Prostate gland (tissue), 2 donors: ENCODE measurements around the gene LIMK1.

Experiments
- POLR2A ChIP-seq: fragments of 450-650 bp; IDR thresholded peaks from one replicate; pipeline ENCODE4 v1.6.1; 2016; ENCODE audit warnings: antibody characterized with exemption, mild to moderate bottlenecking
- TF ChIP-seq, protein P1 (sequence below), 4 experiments: fragments of 200-600 bp in 2 of 4; fragments of 450-650 bp in 2 of 4; sonication (generic) in 2 of 4; IDR thresholded peaks; 1 replicate in 3 of 4; 2 replicates in 1 of 4; pipeline ENCODE4 v1.5.1; 2016 to 2019; ENCODE audit warnings: antibody characterized with exemption in 4 of 4, mild to moderate bottlenecking in 2 of 4, moderate library complexity in 2 of 4

DNA sequence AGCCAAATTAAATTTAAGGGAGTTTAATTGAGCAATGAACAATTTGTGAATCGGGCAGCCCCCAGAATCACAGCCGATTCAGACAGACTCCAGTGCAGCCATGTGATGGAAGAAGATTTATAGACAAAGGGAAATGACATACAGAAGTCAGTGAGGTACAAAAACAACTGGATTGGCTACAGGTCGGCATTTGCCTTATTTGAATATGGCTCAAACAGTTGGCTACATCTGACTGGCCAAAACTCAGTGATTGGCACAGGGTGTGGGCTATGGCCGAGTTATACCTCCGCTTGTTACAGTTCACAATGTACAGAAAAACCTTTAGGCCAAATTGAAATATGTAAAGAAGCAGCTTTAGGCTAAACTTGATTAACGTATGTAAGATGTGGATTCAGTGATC lies 59.8 kb downstream of the LIMK1 start:
- TF ChIP-seq, protein P1, sequence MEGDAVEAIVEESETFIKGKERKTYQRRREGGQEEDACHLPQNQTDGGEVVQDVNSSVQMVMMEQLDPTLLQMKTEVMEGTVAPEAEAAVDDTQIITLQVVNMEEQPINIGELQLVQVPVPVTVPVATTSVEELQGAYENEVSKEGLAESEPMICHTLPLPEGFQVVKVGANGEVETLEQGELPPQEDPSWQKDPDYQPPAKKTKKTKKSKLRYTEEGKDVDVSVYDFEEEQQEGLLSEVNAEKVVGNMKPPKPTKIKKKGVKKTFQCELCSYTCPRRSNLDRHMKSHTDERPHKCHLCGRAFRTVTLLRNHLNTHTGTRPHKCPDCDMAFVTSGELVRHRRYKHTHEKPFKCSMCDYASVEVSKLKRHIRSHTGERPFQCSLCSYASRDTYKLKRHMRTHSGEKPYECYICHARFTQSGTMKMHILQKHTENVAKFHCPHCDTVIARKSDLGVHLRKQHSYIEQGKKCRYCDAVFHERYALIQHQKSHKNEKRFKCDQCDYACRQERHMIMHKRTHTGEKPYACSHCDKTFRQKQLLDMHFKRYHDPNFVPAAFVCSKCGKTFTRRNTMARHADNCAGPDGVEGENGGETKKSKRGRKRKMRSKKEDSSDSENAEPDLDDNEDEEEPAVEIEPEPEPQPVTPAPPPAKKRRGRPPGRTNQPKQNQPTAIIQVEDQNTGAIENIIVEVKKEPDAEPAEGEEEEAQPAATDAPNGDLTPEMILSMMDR (IDR thresholded peaks at IDR 0.05) = no peak
- no peak for TF ChIP-seq POLR2A
